GM23248 (cell line): ENCODE measurements around the gene SVOPL. TPM values are rescaled to one million over a fixed set of nuclear protein-coding genes. Genes with fewer than 3 reads are reported as not detected.

ENCODE experiments used
- DNase-seq: peaks from one replicate; pipeline ENCODE4 v3.0.0-alpha.2; 2015
- H2AFZ ChIP-seq: fragments of 200-600 bp; sonication (generic); 2 replicates; pipeline ENCODE4 v1.6.1; 2016; ENCODE audit warnings: antibody characterized with exemption
- H3F3A ChIP-seq: fragments of 200-600 bp; sonication (generic); 2 replicates; pipeline ENCODE4 v1.6.1; 2016; ENCODE audit warnings: mild to moderate bottlenecking, antibody characterized with exemption, mixed run types; ENCODE audit not compliant: insufficient read depth
- H3K27ac ChIP-seq: fragments of 200-600 bp; sonication (generic); 2 replicates; pipeline ENCODE4 v1.5.1; 2016; ENCODE audit warnings: mild to moderate bottlenecking
- H3K27me3 ChIP-seq: fragments of 200-600 bp; sonication (generic); replicated peaks from 2 replicates; pipeline ENCODE4 v1.6.1; 2016; ENCODE audit warnings: mild to moderate bottlenecking; ENCODE audit not compliant: insufficient read depth
- H3K36me3 ChIP-seq: fragments of 200-600 bp; sonication (generic); 2 replicates; pipeline ENCODE4 v1.6.1; 2016; ENCODE audit warnings: low read depth, mild to moderate bottlenecking
- H3K4me1 ChIP-seq: fragments of 200-600 bp; sonication (generic); 2 replicates; pipeline ENCODE4 v1.6.1; 2016; ENCODE audit warnings: mild to moderate bottlenecking; ENCODE audit not compliant: insufficient read depth
- H3K4me2 ChIP-seq: fragments of 200-600 bp; sonication (generic); one replicate; pipeline ENCODE4 v1.6.1; 2016; ENCODE audit warnings: mild to moderate bottlenecking; ENCODE audit not compliant: unreplicated experiment
- H3K4me3 ChIP-seq: fragments of 200-600 bp; sonication (generic); 2 replicates; pipeline ENCODE4 v1.5.1; 2016; ENCODE audit warnings: mild to moderate bottlenecking
- H3K79me2 ChIP-seq: fragments of 200-600 bp; sonication (generic); 2 replicates; pipeline ENCODE4 v1.6.1; 2016; ENCODE audit warnings: mild to moderate bottlenecking; ENCODE audit not compliant: insufficient read depth
- H3K9ac ChIP-seq: fragments of 200-600 bp; sonication (generic); 2 replicates; pipeline ENCODE4 v1.6.1; 2016; ENCODE audit warnings: mild to moderate bottlenecking
- H3K9me2 ChIP-seq: fragments of 200-600 bp; sonication (generic); 2 replicates; pipeline ENCODE4 v1.6.1; 2016; ENCODE audit warnings: mixed run types, mild to moderate bottlenecking, moderate library complexity; ENCODE audit not compliant: insufficient read depth
- H3K9me3 ChIP-seq: fragments of 200-600 bp; sonication (generic); one replicate; pipeline ENCODE4 v1.6.1; 2017; ENCODE audit warnings: low read depth
- H4K20me1 ChIP-seq: fragments of 200-600 bp; sonication (generic); 2 replicates; pipeline ENCODE4 v1.6.0; 2016; ENCODE audit not compliant: insufficient read depth
- EZH2 ChIP-seq: fragments of 200-600 bp; sonication (generic); IDR thresholded peaks from 2 replicates; pipeline ENCODE4 v1.6.1; 2018; ENCODE audit warnings: antibody characterized with exemption, mild to moderate bottlenecking; ENCODE audit not compliant: insufficient read depth, poor library complexity, severe bottlenecking
- EZH2phosphoT487 ChIP-seq: fragments of 200-600 bp; sonication (generic); IDR thresholded peaks from 2 replicates; pipeline ENCODE4 v1.6.1; 2018; ENCODE audit warnings: antibody characterized with exemption, moderate library complexity, mild to moderate bottlenecking, low read depth; ENCODE audit not compliant: insufficient read depth
- WGBS, 2 experiments: methylation state at CpG; one replicate each; pipeline ENCODE4 v1.1.6; 2015 to 2017; ENCODE audit warnings: low lambda C conversion rate in 2 of 2, low coverage in 1 of 2; ENCODE audit errors: missing lambda C conversion rate in 2 of 2; 5-methylcytosine and 5-hydroxymethylcytosine counted together
- in situ Hi-C: fragments of 300-500 bp; cut with MboI; formaldehyde crosslinking; loops from 2 replicates; pipeline ENCODE4 v1.15.0; 2020
- polyA plus RNA-seq: library from polyadenylated mRNA; unstranded; fragments of >200 nt; fragmentation: Nextera tagmentation; extraction: Ambion mirVana; gene quantifications from 2 replicates; pipeline ENCODE4 v1.2.1, GENCODE V29; 2016
- total RNA-seq: library from RNA; depleted of rRNA; stranded (reverse); fragments of >200 nt; shearing (Covaris generic); gene quantifications from 2 replicates; pipeline ENCODE4 v1.2.3, GENCODE V29; 2014; rRNA removed

SVOPL gene
- not detected in 2 replicates for total RNA-seq
- polyA plus RNA-seq: not detected in 2 replicates

GRCh38 chr7:138700857-138701536 lies at the start of gene SVOPL:
Gene SVOPL (minus strand): TSS chr7:138701362. CDS start chr7:138679045, 22,317 bp downstream.
- Histone ChIP-seq H3K27me3 (no peaks in the 10 kb centered on the region), H3K9ac (no peak within 1 kb of the TSS), H3K9me2 (no peaks in the 10 kb centered on the region), H3K4me3 (no peak within 1 kb of the TSS), H2AFZ (no peak within 1 kb of the TSS), H3K4me1 (no peaks in the 10 kb centered on the region), H4K20me1 (no peaks in the 10 kb centered on the region), H3F3A (no peaks in the 10 kb centered on the region), H3K9me3 (no peaks in the 10 kb centered on the region), H3K79me2 (no peaks in the 10 kb centered on the region), H3K36me3 (no peaks in the 10 kb centered on the region), H3K27ac (no peak within 1 kb of the TSS), H3K4me2 (no peak within 1 kb of the TSS)
- DNase-seq: no peak
- whole genome bisulfite sequencing, 2 experiments: 11 to 16% methylated on average over 7 of the region's 7 CpGs
- in situ Hi-C loops: no loop called here
- no peak for TF ChIP-seq EZH2phosphoT487
- TF ChIP-seq EZH2: no peak

- no peak for TF ChIP-seq EZH2phosphoT487
- TF ChIP-seq EZH2: no peak
- Histone ChIP-seq H3K4me2 (no peak overlapping the region), H3K9me3 (no peaks in the 10 kb centered on the region), H3K4me3 (no peak overlapping the region), H3K79me2 (no peaks in the 10 kb centered on the region), H4K20me1 (no peaks in the 10 kb centered on the region), H3K27ac (no peak overlapping the region), H2AFZ (no peak overlapping the region), H3K4me1 (no peaks in the 10 kb centered on the region), H3K27me3 (peaks cover 28% of the 10 kb centered on the region), H3K36me3 (no peaks in the 10 kb centered on the region), H3F3A (no peaks in the 10 kb centered on the region), H3K9me2 (no peaks in the 10 kb centered on the region), H3K9ac (no peak overlapping the region)
- no peak for DNase-seq
- in situ Hi-C loops: no loop called here
- WGBS, 2 experiments: 64 to 66% methylated on average over 15 of the region's 15 CpGs
Observed at GRCh38 chr7:138750473-138750872, 49.3 kb upstream of the SVOPL start.

GRCh38 chr7:138749960-138750359 lies 48.8 kb upstream of the SVOPL start:
- Histone ChIP-seq H3K4me3 (no peak overlapping the region), H3K9me3 (no peaks in the 10 kb centered on the region), H3K27ac (no peak overlapping the region), H3K9ac (no peak overlapping the region), H2AFZ (no peak overlapping the region), H3K79me2 (no peaks in the 10 kb centered on the region), H3K4me1 (no peaks in the 10 kb centered on the region), H3K9me2 (no peaks in the 10 kb centered on the region), H3K4me2 (no peak overlapping the region), H4K20me1 (no peaks in the 10 kb centered on the region), H3F3A (no peaks in the 10 kb centered on the region), H3K27me3 (peaks cover 28% of the 10 kb centered on the region), H3K36me3 (no peaks in the 10 kb centered on the region)
- no peak for DNase-seq
- WGBS, 2 experiments: 31 to 42% methylated on average over 3 of the region's 3 CpGs
- TF ChIP-seq EZH2phosphoT487: no peak
- no peak for TF ChIP-seq EZH2
- in situ Hi-C loops: loop anchor here (25.0 kb wide), 3 partner anchors 588 to 1138 kb away; no protein-coding TSS in a partner anchor

- 60 to 64% methylated on average over 6 of the region's 6 CpGs for WGBS, 2 experiments
- Histone ChIP-seq H3K27me3 (peaks cover 28% of the 10 kb centered on the region), H3K79me2 (no peaks in the 10 kb centered on the region), H3K36me3 (no peaks in the 10 kb centered on the region), H3K4me1 (no peaks in the 10 kb centered on the region), H4K20me1 (no peaks in the 10 kb centered on the region), H2AFZ (no peak overlapping the region), H3K9me2 (no peaks in the 10 kb centered on the region), H3K9me3 (no peaks in the 10 kb centered on the region), H3K4me2 (no peak overlapping the region), H3K4me3 (no peak overlapping the region), H3K9ac (no peak overlapping the region), H3K27ac (no peak overlapping the region), H3F3A (no peaks in the 10 kb centered on the region)
- TF ChIP-seq EZH2phosphoT487: no peak
- no peak for TF ChIP-seq EZH2
- DNase-seq: no peak
- in situ Hi-C loops: loop anchor here (25.0 kb wide), 3 partner anchors 586 to 1136 kb away; no protein-coding TSS in a partner anchor
Observed at GRCh38 chr7:138748666-138749065, 47.5 kb upstream of the SVOPL start.
